SK-N-SH treated with all-trans-retinoic acid at 6 μM for 48 hours (cell line): ENCODE results near the gene PRF1.

Source experiments
- ARNTL ChIP-seq: fragments of 450-650 bp; formaldehyde crosslinking; IDR thresholded peaks from 2 replicates; pipeline ENCODE4 v1.5.0; 2020; ENCODE audit warnings: low read depth, mild to moderate bottlenecking, moderate library complexity, borderline replicate concordance
- ESRRG ChIP-seq: fragments of 250-450 bp; sonication (Bioruptor Pico); IDR thresholded peaks from 2 replicates; pipeline ENCODE4 v1.6.1; 2021; ENCODE audit warnings: mild to moderate bottlenecking
- GLIS3 ChIP-seq: fragments of 250-450 bp; sonication (Bioruptor Pico); IDR thresholded peaks from 2 replicates; pipeline ENCODE4 v1.5.0; 2020; ENCODE audit warnings: mild to moderate bottlenecking, moderate library complexity
- ISL1 ChIP-seq: fragments of 250-450 bp; sonication (Bioruptor Pico); IDR thresholded peaks from 2 replicates; pipeline ENCODE4 v2.1.2; 2022; ENCODE audit warnings: mild to moderate bottlenecking, moderate library complexity
- OSR1 ChIP-seq: fragments of 250-450 bp; sonication (Bioruptor Pico); IDR thresholded peaks from 2 replicates; pipeline ENCODE4 v1.8.0; 2022; ENCODE audit warnings: moderate library complexity, mild to moderate bottlenecking, inconsistent platforms
- PPARA ChIP-seq: fragments of 250-450 bp; sonication (Bioruptor Pico); IDR thresholded peaks from 2 replicates; pipeline ENCODE4 v1.5.0; 2020; ENCODE audit warnings: mild to moderate bottlenecking, borderline replicate concordance
- RARB ChIP-seq: fragments of 250-450 bp; sonication (Bioruptor Pico); IDR thresholded peaks from 2 replicates; pipeline ENCODE4 v1.8.0; 2021; ENCODE audit warnings: mild to moderate bottlenecking, moderate library complexity
- ZFP3 ChIP-seq: fragments of 250-450 bp; sonication (Bioruptor Pico); IDR thresholded peaks from 2 replicates; pipeline ENCODE4 v1.5.0; 2020; ENCODE audit warnings: mild to moderate bottlenecking, moderate library complexity
- ZFP30 ChIP-seq: fragments of 450-650 bp; formaldehyde crosslinking; IDR thresholded peaks from 2 replicates; pipeline ENCODE4 v1.5.0; 2022; ENCODE audit warnings: mild to moderate bottlenecking, moderate library complexity
- ZNF70 ChIP-seq: fragments of 450-650 bp; formaldehyde crosslinking; IDR thresholded peaks from 2 replicates; pipeline ENCODE4 v1.5.0; 2020; ENCODE audit warnings: mild to moderate bottlenecking, moderate library complexity
- TF ChIP-seq, protein P1 (sequence below): fragments of 250-450 bp; sonication (Bioruptor Pico); IDR thresholded peaks from 2 replicates; pipeline ENCODE4 v1.8.0; 2020; ENCODE audit warnings: mild to moderate bottlenecking, moderate library complexity, borderline replicate concordance
- TF ChIP-seq, protein P2 (sequence below): fragments of 250-450 bp; sonication (Bioruptor Pico); IDR thresholded peaks from 2 replicates; pipeline ENCODE4 v1.5.1; 2020; ENCODE audit warnings: low read depth, mild to moderate bottlenecking, moderate library complexity
- TF ChIP-seq, protein P3 (sequence below): fragments of 250-450 bp; sonication (Bioruptor Pico); IDR thresholded peaks from 2 replicates; pipeline ENCODE4 v1.5.1; 2021; ENCODE audit warnings: mild to moderate bottlenecking, moderate library complexity

DNA sequence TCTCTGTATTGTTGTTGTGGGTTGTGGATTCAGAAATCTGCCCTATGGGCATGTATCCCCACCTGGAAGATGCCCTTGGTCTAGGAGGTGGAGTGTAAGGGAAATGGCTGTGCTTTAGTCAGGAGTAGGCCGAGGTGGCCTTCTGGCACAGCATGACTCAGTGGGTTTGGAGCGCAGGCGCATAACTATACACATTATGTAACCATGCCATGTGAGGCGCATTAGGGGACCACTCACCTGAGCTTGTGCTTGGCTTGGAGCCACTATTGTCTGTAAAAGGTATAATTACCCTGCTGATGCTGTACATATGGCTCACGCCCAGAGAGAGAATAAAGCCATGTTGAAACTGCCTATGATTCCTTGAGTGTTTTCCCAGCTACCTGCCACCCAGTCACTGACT is 49.1 kb upstream of the PRF1 start:
- TF ChIP-seq, protein P1, sequence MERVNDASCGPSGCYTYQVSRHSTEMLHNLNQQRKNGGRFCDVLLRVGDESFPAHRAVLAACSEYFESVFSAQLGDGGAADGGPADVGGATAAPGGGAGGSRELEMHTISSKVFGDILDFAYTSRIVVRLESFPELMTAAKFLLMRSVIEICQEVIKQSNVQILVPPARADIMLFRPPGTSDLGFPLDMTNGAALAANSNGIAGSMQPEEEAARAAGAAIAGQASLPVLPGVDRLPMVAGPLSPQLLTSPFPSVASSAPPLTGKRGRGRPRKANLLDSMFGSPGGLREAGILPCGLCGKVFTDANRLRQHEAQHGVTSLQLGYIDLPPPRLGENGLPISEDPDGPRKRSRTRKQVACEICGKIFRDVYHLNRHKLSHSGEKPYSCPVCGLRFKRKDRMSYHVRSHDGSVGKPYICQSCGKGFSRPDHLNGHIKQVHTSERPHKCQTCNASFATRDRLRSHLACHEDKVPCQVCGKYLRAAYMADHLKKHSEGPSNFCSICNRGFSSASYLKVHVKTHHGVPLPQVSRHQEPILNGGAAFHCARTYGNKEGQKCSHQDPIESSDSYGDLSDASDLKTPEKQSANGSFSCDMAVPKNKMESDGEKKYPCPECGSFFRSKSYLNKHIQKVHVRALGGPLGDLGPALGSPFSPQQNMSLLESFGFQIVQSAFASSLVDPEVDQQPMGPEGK (CRISPR knock-in tag), result no peak
- TF ChIP-seq OSR1 (CRISPR knock-in tag), result no peak
- no peak for TF ChIP-seq ARNTL (CRISPR knock-in tag)
- TF ChIP-seq ISL1 (CRISPR knock-in tag), result no peak
- TF ChIP-seq PPARA (CRISPR knock-in tag), result no peak
- TF ChIP-seq, protein P2, sequence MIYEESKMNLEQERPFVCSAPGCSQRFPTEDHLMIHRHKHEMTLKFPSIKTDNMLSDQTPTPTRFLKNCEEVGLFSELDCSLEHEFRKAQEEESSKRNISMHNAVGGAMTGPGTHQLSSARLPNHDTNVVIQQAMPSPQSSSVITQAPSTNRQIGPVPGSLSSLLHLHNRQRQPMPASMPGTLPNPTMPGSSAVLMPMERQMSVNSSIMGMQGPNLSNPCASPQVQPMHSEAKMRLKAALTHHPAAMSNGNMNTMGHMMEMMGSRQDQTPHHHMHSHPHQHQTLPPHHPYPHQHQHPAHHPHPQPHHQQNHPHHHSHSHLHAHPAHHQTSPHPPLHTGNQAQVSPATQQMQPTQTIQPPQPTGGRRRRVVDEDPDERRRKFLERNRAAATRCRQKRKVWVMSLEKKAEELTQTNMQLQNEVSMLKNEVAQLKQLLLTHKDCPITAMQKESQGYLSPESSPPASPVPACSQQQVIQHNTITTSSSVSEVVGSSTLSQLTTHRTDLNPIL (CRISPR knock-in tag), result no peak
- TF ChIP-seq RARB (CRISPR knock-in tag), result no peak
- TF ChIP-seq ESRRG (CRISPR knock-in tag), result no peak
- TF ChIP-seq ZFP3 (CRISPR knock-in tag), result no peak
- no peak for TF ChIP-seq GLIS3
- TF ChIP-seq, protein P3, sequence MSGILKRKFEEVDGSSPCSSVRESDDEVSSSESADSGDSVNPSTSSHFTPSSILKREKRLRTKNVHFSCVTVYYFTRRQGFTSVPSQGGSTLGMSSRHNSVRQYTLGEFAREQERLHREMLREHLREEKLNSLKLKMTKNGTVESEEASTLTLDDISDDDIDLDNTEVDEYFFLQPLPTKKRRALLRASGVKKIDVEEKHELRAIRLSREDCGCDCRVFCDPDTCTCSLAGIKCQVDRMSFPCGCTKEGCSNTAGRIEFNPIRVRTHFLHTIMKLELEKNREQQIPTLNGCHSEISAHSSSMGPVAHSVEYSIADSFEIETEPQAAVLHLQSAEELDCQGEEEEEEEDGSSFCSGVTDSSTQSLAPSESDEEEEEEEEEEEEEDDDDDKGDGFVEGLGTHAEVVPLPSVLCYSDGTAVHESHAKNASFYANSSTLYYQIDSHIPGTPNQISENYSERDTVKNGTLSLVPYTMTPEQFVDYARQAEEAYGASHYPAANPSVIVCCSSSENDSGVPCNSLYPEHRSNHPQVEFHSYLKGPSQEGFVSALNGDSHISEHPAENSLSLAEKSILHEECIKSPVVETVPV (CRISPR knock-in tag), result no peak
- no peak for TF ChIP-seq ZNF70 (CRISPR knock-in tag)
- no peak for TF ChIP-seq ZFP30
